Measurements from ENCODE around the gene ZNF727. TPM values are rescaled to one million over a fixed set of nuclear protein-coding genes. Genes with fewer than 3 reads are reported as not detected.

The ZNF727 gene
- not detected in 2 replicates for total RNA-seq

DNA sequence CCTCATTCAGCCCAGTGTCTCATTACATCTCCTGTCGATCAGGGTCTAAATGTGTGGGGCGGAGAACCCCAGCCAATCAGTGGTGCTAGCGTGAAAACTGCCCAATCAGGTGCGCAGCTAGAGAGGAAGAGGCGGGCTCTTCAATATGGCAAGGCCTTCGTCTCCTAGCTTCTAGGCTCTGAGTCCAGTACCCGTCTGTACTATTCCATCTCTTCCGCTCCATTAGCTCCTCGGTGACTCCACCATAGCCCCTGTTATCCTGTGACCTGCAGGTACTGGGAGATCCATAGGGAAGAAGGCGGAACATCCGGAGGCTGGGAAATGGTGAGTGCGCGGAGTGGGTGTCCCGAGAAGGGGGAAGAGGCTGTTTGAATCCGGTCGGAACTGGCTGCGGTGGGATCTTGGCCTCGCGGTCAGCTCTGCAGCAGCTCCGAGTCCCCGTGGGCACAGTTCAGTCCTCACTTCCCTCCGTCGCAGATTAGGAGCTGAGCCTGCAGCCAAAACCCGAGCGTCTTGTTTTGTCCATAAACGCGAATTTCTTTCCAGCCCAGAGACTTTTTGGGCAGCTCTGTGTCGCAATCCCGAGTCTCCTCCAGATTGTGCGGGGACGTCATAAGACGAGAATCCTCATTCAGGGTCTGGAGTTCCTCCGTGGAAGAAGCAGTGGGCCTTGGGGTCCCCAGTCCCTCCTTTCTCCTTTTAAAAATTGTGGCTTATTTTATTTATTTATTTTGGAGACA is at the start of gene ZNF727:
Gene ZNF727 (plus strand): TSS at position 134 of the 740 bp plus-strand sequence. CDS start 188 bp downstream, at position 322.

DNA sequence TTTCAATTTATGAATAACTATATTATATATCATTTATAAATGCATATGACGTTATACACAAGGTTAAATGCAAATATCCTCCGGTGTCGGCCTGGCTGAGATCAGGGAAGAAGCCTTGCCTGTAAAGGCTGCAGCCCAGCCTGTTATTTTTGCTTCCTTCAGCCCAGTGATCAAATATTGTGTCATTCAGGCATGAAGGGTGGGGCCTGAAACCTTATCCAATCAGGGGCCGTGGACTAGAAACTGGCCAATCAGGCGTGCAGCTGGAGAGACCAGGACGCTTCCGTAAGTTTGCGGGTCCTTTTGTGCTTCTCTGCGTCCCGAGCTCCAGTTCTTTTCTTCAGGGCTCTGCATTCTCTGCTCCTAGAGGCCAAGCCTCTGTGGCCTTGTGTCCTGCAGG is 46.7 kb upstream of the ZNF727 start, which contains the start of gene ZNF722:
Gene ZNF722 (plus strand): TSS at position 301 of the 400 bp plus-strand sequence. CDS start 113 bp downstream, outside the sequence.

Other genes starting within 250 kb of the ZNF727 start
- gene ZNF722, start 46.6 kb upstream of the ZNF727 start, total RNA-seq = not detected in 2 replicates
- not detected in 2 replicates for gene ZNF735, start 161.8 kb downstream of the ZNF727 start, total RNA-seq
- gene ZNF679, start 183.0 kb downstream of the ZNF727 start, total RNA-seq = not detected in 2 replicates